SK-N-SH treated with all-trans-retinoic acid at 6 μM for 48 hours (cell line): Measurements from ENCODE around the gene PTRHD1.

Experiments used
- CREB5 ChIP-seq: fragments of 250-450 bp; sonication (Bioruptor Pico); IDR thresholded peaks from 2 replicates; pipeline ENCODE4 v1.5.1; 2020; ENCODE audit warnings: low read depth, mild to moderate bottlenecking, moderate library complexity
- GLIS3 ChIP-seq: fragments of 250-450 bp; sonication (Bioruptor Pico); IDR thresholded peaks from 2 replicates; pipeline ENCODE4 v1.5.0; 2020; ENCODE audit warnings: mild to moderate bottlenecking, moderate library complexity
- ISL1 ChIP-seq: fragments of 250-450 bp; sonication (Bioruptor Pico); IDR thresholded peaks from 2 replicates; pipeline ENCODE4 v2.1.2; 2022; ENCODE audit warnings: mild to moderate bottlenecking, moderate library complexity
- OSR1 ChIP-seq: fragments of 250-450 bp; sonication (Bioruptor Pico); IDR thresholded peaks from 2 replicates; pipeline ENCODE4 v1.8.0; 2022; ENCODE audit warnings: moderate library complexity, mild to moderate bottlenecking, inconsistent platforms
- PATZ1 ChIP-seq: fragments of 250-450 bp; sonication (Bioruptor Pico); IDR thresholded peaks from 2 replicates; pipeline ENCODE4 v1.8.0; 2020; ENCODE audit warnings: mild to moderate bottlenecking, moderate library complexity, borderline replicate concordance
- RARB ChIP-seq: fragments of 250-450 bp; sonication (Bioruptor Pico); IDR thresholded peaks from 2 replicates; pipeline ENCODE4 v1.8.0; 2021; ENCODE audit warnings: mild to moderate bottlenecking, moderate library complexity
- SNAI2 ChIP-seq: fragments of 250-450 bp; sonication (Bioruptor Pico); IDR thresholded peaks from 2 replicates; pipeline ENCODE4 v1.5.0; 2020; ENCODE audit warnings: mild to moderate bottlenecking, moderate library complexity
- TCF4 ChIP-seq: fragments of 250-450 bp; sonication (Bioruptor Pico); IDR thresholded peaks from 2 replicates; pipeline ENCODE4 v1.8.0; 2021; ENCODE audit warnings: mild to moderate bottlenecking, moderate library complexity, borderline replicate concordance
- ZFP3 ChIP-seq: fragments of 250-450 bp; sonication (Bioruptor Pico); IDR thresholded peaks from 2 replicates; pipeline ENCODE4 v1.5.0; 2020; ENCODE audit warnings: mild to moderate bottlenecking, moderate library complexity
- ZFP30 ChIP-seq: fragments of 450-650 bp; formaldehyde crosslinking; IDR thresholded peaks from 2 replicates; pipeline ENCODE4 v1.5.0; 2022; ENCODE audit warnings: mild to moderate bottlenecking, moderate library complexity
- ZNF565 ChIP-seq: fragments of 450-650 bp; formaldehyde crosslinking; conservative IDR thresholded peaks from 2 replicates; pipeline ENCODE4 v1.5.0; 2020; ENCODE audit warnings: low read depth, mild to moderate bottlenecking, moderate library complexity
- ZNF70 ChIP-seq: fragments of 450-650 bp; formaldehyde crosslinking; IDR thresholded peaks from 2 replicates; pipeline ENCODE4 v1.5.0; 2020; ENCODE audit warnings: mild to moderate bottlenecking, moderate library complexity
- TF ChIP-seq, protein P1 (sequence below): fragments of 250-450 bp; sonication (Bioruptor Pico); IDR thresholded peaks from 2 replicates; pipeline ENCODE4 v1.8.0; 2021; ENCODE audit warnings: low read depth, mild to moderate bottlenecking, moderate library complexity, borderline replicate concordance
- TF ChIP-seq, protein P2 (sequence below): fragments of 250-450 bp; sonication (Bioruptor Pico); IDR thresholded peaks from 2 replicates; pipeline ENCODE4 v1.5.0; 2020; ENCODE audit warnings: mild to moderate bottlenecking, moderate library complexity

GRCh38 chr2:24771061-24771460 is 22.1 kb downstream of the PTRHD1 start:
- TF ChIP-seq PATZ1 (CRISPR knock-in tag), result no peak
- no peak for TF ChIP-seq ISL1
- TF ChIP-seq RARB (CRISPR knock-in tag), result no peak
- TF ChIP-seq SNAI2 (CRISPR knock-in tag), result no peak
- no peak for TF ChIP-seq OSR1 (CRISPR knock-in tag)
- no peak for TF ChIP-seq ZFP3 (CRISPR knock-in tag)
- TF ChIP-seq GLIS3 (CRISPR knock-in tag), result no peak
- no peak for TF ChIP-seq ZNF70
- no peak for TF ChIP-seq ZFP30 (CRISPR knock-in tag)
- TF ChIP-seq, protein P1, sequence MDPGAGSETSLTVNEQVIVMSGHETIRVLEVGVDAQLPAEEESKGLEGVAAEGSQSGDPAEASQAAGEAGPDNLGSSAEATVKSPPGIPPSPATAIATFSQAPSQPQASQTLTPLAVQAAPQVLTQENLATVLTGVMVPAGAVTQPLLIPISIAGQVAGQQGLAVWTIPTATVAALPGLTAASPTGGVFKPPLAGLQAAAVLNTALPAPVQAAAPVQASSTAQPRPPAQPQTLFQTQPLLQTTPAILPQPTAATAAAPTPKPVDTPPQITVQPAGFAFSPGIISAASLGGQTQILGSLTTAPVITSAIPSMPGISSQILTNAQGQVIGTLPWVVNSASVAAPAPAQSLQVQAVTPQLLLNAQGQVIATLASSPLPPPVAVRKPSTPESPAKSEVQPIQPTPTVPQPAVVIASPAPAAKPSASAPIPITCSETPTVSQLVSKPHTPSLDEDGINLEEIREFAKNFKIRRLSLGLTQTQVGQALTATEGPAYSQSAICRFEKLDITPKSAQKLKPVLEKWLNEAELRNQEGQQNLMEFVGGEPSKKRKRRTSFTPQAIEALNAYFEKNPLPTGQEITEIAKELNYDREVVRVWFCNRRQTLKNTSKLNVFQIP, result no peak
- TF ChIP-seq, protein P2, sequence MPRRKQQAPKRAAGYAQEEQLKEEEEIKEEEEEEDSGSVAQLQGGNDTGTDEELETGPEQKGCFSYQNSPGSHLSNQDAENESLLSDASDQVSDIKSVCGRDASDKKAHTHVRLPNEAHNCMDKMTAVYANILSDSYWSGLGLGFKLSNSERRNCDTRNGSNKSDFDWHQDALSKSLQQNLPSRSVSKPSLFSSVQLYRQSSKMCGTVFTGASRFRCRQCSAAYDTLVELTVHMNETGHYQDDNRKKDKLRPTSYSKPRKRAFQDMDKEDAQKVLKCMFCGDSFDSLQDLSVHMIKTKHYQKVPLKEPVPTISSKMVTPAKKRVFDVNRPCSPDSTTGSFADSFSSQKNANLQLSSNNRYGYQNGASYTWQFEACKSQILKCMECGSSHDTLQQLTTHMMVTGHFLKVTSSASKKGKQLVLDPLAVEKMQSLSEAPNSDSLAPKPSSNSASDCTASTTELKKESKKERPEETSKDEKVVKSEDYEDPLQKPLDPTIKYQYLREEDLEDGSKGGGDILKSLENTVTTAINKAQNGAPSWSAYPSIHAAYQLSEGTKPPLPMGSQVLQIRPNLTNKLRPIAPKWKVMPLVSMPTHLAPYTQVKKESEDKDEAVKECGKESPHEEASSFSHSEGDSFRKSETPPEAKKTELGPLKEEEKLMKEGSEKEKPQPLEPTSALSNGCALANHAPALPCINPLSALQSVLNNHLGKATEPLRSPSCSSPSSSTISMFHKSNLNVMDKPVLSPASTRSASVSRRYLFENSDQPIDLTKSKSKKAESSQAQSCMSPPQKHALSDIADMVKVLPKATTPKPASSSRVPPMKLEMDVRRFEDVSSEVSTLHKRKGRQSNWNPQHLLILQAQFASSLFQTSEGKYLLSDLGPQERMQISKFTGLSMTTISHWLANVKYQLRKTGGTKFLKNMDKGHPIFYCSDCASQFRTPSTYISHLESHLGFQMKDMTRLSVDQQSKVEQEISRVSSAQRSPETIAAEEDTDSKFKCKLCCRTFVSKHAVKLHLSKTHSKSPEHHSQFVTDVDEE (CRISPR knock-in tag), result no peak
- TF ChIP-seq CREB5 (CRISPR knock-in tag), result no peak
- no peak for TF ChIP-seq TCF4 (CRISPR knock-in tag)
- TF ChIP-seq ZNF565, result no peak
